Measurements from ENCODE around the gene MRPL19.
A peak's percentile ranks its signal among the peaks of the same experiment; 100 is the strongest.

The MRPL19 gene

DNA sequence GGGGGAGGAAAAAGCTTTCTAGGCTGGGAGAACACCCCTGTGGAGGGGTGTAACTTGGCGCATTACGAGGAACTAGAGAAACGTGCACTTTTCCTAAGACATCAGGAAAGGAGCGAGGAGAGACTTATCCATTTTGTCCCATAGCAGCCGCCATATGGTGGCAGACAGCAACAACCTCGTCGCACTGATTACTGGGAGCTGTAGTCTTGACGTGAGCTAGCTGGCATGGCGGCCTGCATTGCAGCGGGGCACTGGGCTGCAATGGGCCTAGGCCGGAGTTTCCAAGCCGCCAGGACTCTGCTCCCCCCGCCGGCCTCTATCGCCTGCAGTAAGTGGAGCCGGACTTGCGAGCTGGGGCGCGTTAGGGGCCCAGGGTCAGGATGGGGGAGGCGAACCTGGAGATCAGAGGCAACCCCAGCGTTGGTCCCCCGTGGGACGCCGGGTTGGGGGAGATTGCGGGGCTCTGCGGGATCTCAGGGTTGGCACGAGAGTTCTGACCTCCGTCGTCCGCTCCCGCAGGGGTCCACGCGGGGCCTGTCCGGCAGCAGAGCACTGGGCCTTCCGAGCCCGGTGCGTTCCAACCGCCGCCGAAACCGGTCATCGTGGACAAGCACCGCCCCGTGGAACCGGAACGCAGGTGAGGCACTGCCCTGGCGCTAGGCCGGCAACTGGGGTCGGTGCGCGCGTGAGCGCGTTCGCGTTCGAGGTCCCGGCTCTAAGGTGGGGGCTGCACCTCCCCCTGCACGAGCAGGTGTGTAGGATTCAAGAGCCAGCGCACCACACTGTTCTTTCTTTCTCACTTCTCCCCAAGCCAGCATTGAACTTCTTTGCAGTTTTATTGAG is at the start of gene MRPL19:
Gene MRPL19 (plus strand): TSS at position 201 of the 843 bp plus-strand sequence. CDS start 25 bp downstream, at position 226.
- DNase-seq (ENCODE audit: low read depth in 2 of 2): peak; percentile 47 to 63

DNA sequence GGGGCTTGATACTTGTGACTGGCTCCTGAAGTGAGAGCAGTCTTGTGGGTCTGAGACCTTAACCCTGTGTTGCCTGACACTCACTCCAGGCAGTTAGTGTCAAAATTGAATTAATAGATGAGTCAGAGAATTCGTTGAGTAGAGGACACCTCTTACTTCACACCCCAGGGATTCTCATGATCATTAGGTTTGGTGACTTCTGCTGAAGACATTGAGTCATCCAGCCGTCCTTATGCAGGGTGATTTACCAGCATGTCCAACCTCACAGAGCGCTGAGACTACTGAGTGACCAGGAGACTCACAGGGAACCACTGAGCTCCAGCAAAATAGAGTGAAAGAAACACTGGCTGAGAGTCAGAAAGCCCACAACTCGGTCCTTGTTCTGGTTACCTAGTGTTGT is 49.8 kb upstream of the MRPL19 start:
- DNase-seq (ENCODE audit: low read depth in 2 of 2): no peak

DNA sequence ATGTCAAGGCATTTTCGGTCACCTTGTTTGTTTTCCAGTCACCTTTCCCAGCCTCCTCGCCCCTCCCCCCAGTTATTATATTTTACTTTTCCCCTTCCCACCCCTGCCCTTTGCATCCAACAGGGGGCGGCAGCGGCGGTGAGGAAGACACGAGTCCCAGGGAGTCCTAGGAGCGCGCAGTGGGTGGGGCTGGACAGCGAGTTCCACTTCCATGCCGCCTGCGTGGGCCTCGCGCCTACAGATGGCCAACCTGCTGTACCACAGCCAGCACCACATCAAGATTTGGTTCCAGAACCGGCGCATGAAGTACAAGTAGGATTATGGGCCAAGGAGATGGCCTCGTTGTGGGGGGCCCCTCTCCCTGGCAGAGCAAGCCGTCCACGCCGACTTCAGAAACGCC is 48.6 kb upstream of the MRPL19 start:
- DNase-seq (ENCODE audit: low read depth in 2 of 2): no peak

DNA sequence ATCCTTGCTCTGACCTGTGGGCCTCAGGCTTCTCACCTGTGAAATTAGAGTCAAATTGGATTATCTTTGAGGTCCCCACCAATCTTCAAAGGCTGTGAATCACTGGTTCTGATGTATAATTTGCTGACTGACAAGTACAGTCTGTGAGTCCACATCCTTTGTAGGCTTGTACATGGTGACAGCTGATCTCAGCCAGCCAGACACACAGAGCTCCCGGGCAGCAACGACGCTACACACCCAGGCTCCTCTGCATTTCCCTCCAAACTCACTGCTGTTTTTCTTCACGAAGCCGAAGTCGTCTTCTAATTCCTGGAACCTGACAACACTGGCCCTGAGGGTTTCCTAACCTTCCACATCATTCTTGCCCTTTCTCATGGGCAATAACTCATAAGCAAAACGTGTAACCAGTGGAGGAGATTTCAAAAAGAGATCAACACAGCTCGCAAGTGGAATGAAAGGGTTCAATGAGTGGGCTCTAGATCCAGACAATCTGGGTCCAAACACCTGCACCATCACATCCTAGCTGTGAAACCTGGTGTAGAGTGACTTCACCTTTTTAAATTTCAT is 47.9 kb upstream of the MRPL19 start:
- no peak for DNase-seq (ENCODE audit: low read depth in 2 of 2)

DNA sequence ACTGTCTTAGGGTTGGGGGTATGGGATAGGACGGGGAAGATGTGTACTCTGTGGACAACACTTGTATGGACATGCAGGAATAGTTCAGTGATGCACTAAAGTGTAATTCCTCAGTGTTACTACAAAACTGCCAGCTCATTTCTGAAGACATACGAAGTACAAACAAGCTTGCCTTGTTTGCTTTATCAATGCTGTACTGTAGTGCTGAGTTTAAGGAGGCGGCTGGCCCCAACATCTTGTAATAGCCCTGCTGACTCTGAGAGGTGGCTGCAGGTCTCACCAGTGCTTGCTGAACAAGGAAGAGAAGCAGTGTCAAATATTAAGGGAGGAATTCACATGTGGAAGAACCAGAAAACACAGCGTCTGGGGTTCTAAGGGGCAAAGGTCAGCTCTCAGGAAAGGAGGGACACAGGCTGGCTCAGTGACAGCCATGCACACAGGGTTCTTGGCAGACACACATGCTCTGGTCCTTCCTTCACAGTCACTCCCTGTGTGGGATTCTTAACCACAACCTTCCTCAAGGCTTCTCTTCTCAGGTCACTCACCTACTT is 46.0 kb upstream of the MRPL19 start:
- no peak for DNase-seq (ENCODE audit: low read depth in 2 of 2)

DNA sequence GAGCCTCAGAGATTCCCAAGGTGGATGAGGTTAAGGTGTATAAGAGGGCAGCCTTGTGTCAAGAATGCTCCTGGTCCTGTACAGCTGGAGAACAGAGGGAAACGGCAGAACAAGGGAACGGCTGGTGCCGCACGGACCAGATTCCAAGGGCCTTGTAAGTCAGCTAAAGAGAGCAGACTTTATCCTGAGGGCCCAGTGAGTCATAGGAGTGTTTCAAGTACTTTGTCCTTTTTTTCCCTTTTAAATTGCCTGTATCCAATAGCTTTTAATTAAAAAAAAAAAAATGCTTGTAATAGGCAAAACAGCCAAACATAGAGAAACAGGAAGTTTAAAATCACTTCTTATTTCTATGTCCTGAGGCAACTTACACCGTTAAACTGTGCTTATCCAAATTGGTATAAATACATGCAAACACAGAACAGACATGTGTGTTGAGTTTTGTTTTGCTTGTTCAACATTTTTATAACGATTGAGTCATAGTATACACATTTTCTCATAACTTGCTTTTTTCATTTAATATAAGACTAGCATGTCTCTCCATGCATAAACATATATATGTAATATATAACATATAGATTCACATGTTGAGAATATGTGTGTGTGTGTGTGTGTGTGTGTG is 43.8 kb upstream of the MRPL19 start:
- no peak for DNase-seq (ENCODE audit: low read depth in 2 of 2)

DNA sequence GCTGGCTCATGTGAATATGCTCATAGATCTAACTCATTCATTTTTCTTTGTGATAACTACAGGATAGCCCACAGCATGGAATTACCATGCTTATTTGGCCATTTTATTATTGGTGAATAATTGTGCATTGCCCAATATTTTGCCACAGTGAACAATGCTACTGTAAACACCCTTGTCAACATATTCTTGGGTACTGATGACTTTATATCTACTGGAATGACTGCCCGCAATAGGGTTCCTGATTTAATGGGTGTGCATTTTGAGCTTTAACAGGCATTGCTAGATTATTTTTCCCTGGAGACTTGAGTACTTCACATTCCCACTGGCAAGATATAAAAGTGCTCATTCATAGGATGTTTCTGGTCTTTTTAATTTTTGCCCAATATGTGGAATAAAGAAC is 43.1 kb upstream of the MRPL19 start:
- no peak for DNase-seq (ENCODE audit: low read depth in 2 of 2)

DNA sequence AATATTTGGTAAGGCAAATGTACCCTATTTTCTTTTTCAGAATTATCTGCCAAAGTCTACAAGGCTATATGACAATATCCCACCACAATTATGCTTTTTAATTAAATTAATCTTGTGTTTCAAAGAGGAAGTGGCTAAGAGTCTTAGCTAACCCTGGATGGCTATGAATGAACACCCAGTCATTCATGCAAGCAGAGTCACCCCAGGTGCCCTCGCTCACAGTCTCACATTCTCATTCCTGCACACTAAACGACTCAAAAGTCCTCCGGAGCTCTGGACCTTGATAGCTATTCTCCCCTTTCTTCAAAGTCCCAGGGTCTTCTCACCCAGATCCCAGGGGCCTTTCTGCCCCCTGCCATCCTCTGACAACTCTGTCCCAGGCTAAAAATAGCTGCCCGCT is 42.1 kb upstream of the MRPL19 start:
- no peak for DNase-seq (ENCODE audit: low read depth in 2 of 2)

DNA sequence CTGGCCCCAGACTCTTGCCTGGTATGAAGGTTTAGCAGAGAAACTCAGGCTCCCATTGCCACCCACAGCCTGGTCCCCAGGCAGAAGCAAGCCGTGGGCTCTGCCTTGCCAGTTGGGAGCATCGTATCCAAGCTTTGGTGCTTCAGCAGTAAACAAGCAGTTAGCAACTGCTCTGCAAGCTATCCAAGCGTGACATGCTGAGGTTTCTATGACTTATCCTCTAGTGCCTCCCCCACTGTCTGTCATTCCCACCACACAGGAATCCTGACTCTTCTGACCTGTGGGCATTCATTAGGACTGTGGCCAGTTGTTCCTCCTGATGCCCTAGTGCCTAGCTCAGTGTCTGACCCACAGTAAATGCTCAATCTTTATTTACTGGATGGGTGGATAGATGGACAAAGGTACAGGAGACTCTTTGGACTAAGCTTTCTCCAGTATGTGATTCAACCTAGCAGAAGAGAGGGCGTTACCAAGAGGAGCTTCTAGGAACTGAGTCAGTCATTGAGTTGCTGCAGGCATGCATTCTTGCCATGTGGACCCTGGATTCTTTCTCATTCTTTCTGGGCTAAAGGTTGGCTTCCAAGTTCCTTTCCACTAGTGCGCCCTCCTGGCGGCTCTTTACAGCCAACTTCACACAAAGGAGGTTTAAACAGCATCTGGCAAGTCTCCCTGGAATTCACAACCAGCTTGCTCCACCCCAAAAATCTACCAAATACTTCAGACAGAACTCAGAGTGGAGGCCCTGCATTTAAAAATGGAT is 40.6 kb upstream of the MRPL19 start:
- DNase-seq (ENCODE audit: low read depth in 2 of 2): no peak

DNA sequence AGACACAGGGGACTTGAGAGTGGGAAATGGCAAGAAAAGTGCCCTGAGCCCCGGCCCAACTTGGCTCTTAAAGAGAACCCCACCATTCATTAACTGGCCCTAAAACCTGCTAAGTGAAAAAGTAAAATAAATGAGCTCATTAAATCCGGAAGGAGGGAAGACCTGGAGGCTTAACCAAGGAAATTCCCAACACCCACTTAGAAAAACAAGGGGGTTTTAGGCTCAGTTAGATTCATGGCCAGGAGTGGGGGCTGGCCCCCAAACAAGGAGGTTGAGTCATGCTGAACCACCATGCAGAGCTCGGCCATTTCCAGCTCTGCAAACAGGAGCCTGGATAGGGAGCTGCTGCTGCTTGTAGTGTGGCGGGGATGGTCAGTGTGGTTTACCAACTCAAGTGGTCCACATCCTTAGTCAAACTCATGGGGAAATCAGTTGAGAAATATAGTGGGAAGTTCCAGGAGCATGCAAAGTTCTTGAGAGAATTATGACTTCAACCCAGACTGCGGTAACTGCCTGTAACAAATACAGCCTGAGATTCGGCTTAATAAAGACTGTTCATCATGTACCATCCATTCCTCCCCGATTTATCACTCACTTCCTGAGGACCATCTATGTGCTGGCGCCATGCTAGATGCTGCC is 39.7 kb upstream of the MRPL19 start:
- no peak for DNase-seq (ENCODE audit: low read depth in 2 of 2)

DNA sequence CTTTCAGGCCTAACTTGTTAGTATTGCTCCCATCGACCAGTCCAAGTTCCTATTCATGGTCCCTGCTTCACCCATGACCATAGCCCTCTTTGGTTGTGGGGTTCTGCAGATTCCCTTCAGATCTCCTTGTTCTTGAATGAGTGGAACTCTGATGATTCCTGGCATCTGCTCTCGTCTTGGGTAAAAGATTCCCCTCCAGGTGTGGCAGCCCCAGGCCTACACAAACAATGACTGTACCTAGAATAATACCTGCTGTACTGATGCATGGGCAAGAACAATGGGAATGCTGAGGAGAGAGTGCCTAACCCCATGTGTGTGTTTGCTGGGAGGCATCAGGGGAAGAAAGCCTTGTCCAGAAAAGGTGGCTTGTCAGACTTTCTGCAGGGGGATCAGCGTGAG is 39.2 kb upstream of the MRPL19 start:
- no peak for DNase-seq (ENCODE audit: low read depth in 2 of 2)

DNA sequence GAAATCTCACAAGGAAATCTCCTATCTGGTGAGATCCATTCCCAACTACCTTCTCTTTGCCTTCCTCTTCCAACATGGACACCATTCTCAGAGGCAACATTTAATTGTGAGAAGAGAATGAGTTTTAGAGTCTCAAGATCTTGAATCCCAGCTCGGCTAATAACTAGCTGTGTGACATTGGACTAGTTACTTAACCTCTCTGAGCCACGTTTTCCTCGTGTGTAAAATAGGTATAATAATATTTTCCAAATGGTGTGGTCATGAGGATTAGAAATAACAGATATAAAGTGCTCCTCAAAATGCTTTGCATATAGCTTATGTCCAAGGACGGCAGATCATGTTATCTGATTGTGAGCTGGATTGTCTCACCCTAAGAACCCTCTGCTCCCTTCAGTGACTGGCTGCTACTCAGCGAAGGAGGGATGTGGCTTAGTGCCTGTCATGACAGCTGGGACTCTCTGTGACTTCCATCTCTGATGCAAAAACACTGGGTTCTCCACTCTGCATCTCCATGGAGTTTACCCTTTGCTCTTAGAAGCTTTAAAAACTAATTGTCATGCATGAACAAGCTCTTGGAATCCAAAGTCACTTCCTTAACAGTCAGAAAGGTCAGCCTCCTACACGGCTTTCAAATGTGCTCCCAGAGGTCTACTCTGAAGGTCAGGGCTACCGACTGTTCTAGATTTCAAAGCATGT is 38.4 kb upstream of the MRPL19 start:
- no peak for DNase-seq (ENCODE audit: low read depth in 2 of 2)

DNA sequence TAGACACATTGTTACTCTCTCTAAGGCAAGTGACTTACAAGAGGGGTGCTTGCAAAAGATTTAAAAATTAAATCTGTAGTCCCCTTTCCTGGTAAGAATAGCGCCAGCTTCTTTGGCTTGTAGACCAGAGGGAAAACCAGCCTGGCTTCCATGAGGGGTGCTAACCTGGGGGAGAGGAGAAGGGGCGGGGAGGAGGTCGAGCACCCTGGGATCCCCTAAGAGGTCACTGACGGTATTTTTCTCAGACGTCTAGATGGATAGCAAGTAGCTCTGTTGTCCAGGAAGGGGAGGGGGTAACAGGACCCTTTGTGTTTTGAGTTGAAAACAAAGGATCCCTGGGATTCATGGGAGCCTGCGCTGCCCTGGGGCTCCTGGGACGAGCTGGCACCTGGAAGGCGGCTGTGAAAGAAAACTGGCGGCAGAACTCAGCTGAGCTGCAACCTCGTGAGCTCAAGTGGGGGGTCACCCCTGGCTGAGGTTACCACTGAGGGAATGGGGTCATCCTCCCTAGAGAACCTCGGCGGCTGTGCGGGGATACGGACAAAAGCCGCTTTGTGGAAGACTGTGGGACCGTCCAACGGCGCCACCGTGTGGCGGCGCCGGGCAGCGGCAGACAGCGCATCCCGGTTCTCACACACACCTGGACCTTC is 37.8 kb upstream of the MRPL19 start:
- DNase-seq (ENCODE audit: low read depth in 2 of 2): peak; percentile 21 to 45

DNA sequence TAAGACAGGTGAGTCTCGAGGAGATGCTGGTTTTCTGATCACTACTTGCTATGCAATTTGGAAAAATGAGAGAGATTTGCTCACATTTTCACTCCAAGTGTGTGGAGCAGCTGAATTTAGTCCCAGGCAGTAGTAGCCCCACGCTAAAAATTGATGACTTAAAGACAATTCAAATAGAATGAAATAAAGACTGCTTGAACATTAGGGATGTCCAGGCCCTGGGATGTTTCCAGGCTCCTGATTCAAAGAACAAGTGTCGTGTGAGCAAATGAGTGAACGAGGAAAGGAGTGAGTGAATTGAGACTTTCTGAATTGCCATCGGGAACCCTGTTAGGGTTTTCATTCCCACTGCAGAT is 37.3 kb upstream of the MRPL19 start:
- no peak for DNase-seq (ENCODE audit: low read depth in 2 of 2)

DNA sequence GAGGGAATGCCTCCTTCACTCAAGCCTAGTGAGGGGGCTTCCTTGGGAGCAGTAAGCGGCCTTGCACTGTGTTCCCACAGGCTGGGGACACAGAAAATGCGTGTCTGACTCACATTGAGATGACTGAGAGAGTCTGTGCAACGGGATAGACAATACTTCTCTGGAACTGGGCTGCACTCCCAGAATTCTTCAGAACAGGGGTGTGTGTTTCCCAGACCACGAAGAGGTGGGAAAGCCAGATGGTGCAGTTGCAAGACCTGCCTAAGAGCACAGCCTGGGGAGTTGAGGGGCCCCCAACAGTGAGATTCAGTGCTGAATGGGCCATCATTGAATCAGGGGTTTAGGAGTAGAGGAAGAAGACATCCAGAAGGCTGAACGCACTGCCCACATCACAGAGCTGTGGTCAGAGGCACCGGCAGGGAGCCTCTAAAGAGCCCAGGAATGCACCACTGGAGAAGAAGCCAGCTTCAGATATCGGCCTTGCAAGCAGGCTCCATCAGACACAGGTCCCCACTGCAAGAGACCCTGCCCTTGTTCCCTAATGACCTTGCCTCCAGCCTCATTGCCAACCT is 36.6 kb upstream of the MRPL19 start:
- DNase-seq (ENCODE audit: low read depth in 2 of 2): no peak

DNA sequence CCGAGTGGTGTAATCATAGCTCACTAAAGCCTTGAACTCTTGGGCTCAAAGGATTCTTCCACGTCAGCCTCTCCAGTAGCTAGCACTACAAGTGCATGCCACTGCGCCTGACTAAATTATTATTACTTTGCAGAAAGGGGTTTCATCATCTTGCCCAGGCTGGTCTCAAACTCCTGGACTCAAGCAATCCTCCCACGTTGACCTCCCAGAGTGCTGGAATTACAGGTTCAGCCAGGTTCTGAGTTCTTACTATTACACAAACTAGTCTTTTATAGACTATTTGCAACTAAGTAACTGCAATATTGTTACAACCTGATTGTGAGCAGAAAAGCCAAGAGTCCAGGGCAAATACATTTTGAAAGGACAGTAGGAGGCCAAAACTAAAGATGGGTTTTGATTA is 35.9 kb upstream of the MRPL19 start:
- no peak for DNase-seq (ENCODE audit: low read depth in 2 of 2)

DNA sequence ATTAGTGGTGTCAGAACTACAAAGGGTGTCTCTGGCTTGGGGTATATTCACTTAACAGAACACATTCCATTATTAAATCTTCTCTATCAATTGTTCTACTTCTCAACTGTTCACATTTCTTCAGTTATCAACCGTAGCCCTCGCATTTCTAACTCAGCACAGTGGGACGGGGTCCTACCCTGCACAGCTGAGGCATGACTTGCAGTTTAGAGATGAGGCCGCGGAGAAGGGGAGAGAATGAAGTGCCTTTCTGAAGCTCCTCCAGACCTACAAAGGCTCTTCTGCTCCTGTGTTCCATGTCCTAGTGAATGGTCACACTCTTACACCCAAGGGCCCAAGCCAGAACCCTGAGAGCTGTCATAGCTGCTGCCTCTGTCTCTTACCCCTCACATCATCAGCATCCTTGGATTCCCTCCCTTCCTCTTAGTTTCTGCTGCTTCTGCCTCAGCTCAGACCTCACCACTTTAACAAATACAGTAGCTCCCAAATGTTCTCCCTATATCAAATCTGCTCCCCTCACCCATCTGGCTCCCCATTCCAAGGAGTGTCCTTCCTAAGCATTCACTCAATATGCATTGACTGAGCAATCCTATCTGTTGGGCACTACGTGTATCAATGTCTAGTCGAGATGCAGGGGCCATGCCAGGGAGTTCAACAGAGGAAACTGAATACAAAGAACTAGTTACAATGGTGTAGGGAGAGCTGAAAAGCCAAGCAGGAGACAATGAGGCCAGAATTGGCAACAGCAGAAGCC is 34.3 kb upstream of the MRPL19 start:
- no peak for DNase-seq (ENCODE audit: low read depth in 2 of 2)

DNA sequence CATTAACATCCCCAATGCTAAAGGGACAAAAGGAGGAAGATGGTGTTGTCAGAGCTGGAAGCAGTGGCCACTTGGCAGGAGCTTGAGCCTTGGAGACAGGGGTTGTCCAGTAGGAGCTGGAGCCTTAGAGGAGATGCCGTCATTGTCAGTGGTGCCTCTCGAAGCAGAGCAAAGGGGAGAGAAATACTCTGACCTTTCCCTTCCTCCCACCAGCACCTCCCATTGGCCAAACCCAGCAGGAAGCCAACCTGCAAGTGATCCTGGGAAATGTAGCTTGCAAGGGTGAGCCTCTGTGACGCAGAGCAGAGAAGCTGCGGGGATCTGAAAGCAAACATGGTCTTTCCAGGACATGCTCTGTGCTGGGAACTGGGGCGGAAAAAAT is 33.7 kb upstream of the MRPL19 start:
- no peak for DNase-seq (ENCODE audit: low read depth in 2 of 2)

DNA sequence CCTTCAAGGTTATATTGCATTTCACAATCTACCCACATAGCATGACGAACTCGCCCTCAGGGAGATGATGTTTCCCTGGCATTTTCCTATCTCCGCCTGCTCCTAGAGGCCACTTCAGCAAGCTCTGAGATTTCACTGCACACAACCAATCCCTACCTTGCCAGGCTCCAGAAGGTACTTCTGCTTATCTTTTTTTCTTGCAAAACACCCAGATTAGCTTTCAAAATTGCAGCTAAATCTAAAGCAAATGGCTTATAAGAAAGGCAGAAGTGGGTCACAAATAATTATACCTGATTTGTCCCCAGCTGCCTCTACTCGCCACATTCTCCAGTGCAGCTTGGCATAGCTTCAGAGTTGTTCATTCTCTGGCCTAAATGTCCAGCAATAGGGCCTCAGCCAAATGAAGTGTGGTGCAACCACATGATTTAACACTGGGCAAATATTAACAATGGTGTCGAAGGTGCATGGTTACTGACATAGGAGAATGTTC is 32.4 kb upstream of the MRPL19 start:
- no peak for DNase-seq (ENCODE audit: low read depth in 2 of 2)
